ENCODE results near the gene ALKBH3. TPM values are rescaled to one million over a fixed set of nuclear protein-coding genes. Genes with fewer than 3 reads are reported as not detected.

Gene ALKBH3
- total and polyA plus RNA-seq, 8 donors = 25.7 to 113 (median 34.4) TPM

DNA sequence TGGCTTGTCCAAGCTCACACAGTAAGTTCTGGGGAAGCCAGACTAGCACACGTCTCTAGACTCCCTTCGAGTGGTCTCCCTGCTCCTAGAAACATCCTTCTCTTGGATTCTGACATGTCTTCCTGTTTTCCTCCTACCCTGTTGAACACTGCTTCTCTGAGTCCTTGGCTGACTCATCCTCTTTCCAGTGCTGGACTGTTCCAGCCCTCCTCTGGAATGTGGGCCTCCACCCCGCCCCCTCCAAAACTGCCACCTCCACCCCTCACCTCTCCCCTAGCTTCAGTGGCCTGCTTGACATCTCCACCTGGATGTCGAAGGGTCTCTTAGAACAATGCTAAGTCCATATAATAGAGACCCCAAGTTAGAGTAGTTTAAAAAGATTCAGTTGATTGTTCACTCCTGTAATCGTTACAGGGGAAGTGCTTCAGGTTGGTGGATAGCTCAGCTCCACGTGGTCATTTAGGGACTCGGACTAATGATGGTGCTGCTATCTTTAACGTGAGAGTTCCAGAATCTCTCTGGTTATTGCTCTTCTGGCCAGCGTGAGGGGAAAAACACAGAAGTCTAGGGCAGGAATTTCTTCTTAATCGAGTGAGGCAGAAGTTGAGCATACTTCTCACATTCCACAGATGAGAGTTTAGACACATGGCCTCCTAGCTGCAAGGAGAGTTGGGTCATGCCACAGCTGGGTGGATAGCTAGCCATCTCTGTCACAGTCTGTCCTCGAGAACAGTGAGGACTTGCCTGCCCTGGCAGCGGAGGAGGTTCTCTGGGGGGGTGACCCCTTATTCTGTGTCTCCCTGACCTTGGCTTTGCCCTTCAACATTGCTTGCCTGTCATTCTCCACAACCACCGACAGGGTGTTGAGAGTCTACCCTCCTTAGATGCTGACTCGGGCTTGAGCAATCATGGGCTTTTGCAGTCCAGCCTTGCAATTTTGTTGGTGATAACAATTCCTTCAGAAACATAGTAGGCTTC, 57.1 kb downstream of the ALKBH3 start:
- WGBS, 5 donors = 61 to 70% (median 63%) methylated on average over 14 of the region's 14 CpGs
- Histone ChIP-seq H3K27ac (peak overlapping the region in 3 of 5 donors; percentile 23 to 72 (median 39)), H3K36me3 (no peaks in the 10 kb centered on the region), H3K4me1 (peaks cover 0 to 34% (median 14%) of the 10 kb centered on the region in 4 donors), H3K9me3 (no peaks in the 10 kb centered on the region), H3K27me3 (peaks cover 0 to 22% (median 16%) of the 10 kb centered on the region in 3 donors), H3K4me3 (no peak overlapping the region)
- no peak for DNase-seq
- TF ChIP-seq POLR2AphosphoS5 (IDR thresholded peaks at IDR 0.05) = no peak
- TF ChIP-seq, protein P1, sequence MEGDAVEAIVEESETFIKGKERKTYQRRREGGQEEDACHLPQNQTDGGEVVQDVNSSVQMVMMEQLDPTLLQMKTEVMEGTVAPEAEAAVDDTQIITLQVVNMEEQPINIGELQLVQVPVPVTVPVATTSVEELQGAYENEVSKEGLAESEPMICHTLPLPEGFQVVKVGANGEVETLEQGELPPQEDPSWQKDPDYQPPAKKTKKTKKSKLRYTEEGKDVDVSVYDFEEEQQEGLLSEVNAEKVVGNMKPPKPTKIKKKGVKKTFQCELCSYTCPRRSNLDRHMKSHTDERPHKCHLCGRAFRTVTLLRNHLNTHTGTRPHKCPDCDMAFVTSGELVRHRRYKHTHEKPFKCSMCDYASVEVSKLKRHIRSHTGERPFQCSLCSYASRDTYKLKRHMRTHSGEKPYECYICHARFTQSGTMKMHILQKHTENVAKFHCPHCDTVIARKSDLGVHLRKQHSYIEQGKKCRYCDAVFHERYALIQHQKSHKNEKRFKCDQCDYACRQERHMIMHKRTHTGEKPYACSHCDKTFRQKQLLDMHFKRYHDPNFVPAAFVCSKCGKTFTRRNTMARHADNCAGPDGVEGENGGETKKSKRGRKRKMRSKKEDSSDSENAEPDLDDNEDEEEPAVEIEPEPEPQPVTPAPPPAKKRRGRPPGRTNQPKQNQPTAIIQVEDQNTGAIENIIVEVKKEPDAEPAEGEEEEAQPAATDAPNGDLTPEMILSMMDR (IDR thresholded peaks at IDR 0.05) = peak in 1 of 7 experiments; percentile 15
- TF ChIP-seq EP300 (IDR thresholded peaks at IDR 0.05) = no peak
- intact Hi-C loops (cut with DNase I; ENCODE audit: low total_unique reads) = no loop called here

DNA sequence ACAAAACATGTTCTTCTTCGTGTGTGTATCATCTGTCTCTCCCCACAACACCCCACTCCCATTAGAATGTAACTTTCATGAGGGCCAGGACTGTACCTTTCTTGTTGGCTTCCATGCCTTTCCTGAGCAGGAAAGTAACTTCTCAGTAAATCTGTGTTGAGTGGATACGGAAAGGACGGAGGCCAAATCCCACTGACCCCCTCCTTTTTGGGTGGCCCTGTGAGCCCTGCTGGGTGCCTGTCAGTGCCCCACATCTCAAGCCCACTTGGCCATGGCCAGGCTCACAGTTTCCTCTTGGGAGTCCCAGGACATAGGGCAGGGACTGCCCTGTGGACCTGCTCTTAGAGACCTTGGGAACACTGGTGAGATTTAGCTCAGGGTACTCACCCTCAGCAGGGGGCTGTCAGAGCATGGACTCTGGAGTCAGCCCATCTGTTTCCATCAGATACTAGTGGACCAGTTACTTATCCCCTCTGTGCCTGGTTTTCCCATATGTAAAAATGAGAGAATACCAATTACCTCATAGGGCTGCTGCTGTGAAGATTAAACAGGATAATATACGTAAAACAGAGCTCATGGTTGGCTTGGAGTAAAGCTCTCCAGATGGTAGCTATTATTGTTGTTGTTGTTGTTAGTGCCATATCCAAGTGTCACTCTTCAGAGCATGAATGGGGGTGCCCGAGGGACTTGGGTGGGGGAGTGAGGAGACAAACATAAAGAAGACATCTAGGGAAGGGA, 60.8 kb downstream of the ALKBH3 start:
- Histone ChIP-seq H3K27ac (peak overlapping the region; percentile 79 to 97 (median 82)), H3K4me3 (peak overlapping the region; percentile 73 to 79 (median 76)), H3K4me1 (peaks cover 22 to 53% (median 38%) of the 10 kb centered on the region in 4 donors), H3K36me3 (no peaks in the 10 kb centered on the region), H3K9me3 (no peaks in the 10 kb centered on the region), H3K27me3 (peaks cover 0 to 54% (median 36%) of the 10 kb centered on the region in 3 donors)
- peak in 1 of 2 donors; percentile 69 for DNase-seq
- TF ChIP-seq POLR2A (IDR thresholded peaks at IDR 0.05) = no peak
- TF ChIP-seq, protein P1 (IDR thresholded peaks at IDR 0.05) = no peak
- TF ChIP-seq EP300 (IDR thresholded peaks at IDR 0.05) = no peak
- 54 to 60% (median 56%) methylated on average over 5 of the region's 5 CpGs for WGBS, 5 donors
- intact Hi-C loops (cut with DNase I; ENCODE audit: low total_unique reads) = no loop called here

DNA sequence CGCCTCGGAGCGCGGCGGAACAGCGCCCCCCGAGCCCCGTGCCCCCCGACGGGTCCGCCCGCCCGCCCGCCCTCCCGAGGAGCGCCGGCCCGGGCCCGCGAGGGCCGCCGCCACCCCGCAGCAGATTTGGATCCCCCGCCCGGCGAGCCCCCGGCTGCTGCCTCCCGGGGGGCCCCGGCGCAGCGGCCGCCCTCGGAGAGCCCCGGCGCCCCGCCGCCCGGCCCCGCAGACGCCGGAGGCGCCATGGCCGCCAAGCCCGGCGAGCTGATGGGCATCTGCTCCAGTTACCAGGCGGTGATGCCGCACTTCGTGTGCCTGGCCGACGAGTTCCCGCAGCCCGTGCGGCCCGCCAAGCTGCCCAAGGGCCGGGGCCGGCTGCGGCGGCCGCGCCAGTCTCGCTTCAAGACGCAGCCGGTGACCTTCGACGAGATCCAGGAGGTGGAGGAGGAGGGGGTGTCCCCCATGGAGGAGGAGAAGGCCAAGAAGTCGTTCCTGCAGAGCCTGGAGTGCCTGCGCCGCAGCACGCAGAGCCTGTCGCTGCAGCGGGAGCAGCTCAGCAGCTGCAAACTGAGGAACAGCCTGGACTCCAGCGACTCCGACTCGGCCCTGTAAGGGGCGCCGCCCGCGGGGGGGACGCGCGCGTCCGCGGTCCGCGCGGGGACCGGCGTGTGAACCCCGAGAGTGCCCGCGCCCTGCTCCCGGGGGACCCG, 62.2 kb downstream of the ALKBH3 start:
- Histone ChIP-seq H3K4me3 (peak overlapping the region; percentile 73 to 79 (median 76)), H3K4me1 (peaks cover 22 to 40% (median 38%) of the 10 kb centered on the region in 4 donors), H3K27ac (peak overlapping the region; percentile 82 to 97 (median 87)), H3K27me3 (peaks cover 0 to 54% (median 39%) of the 10 kb centered on the region in 3 donors), H3K36me3 (no peaks in the 10 kb centered on the region), H3K9me3 (no peaks in the 10 kb centered on the region)
- 0 to 4% (median 2%) methylated on average over 5 to 90 of the region's 94 CpGs for WGBS, 5 donors
- TF ChIP-seq EP300 (IDR thresholded peaks at IDR 0.05) (no peak), POLR2AphosphoS5 (IDR thresholded peaks at IDR 0.05) (peak in 2 of 3 donors; percentile 50 to 51), POLR2A (IDR thresholded peaks at IDR 0.05) (no peak)
- TF ChIP-seq, protein P1 (IDR thresholded peaks at IDR 0.05) = no peak
- DNase-seq = peak in 1 of 2 donors; percentile 75
- intact Hi-C loops (cut with DNase I; ENCODE audit: low total_unique reads) = no loop called here

Data from stomach (tissue), 9 donors.